KOPT-K1 (cell line): Measurements from ENCODE around the gene FOXO3.
A peak's percentile ranks its signal among the peaks of the same experiment; 100 is the strongest.
"Not testable (repeated sequence)": the region's sequence is repeated elsewhere in the genome, so short reads cannot be mapped to it uniquely, and the experiment has no call there.

Source experiments
- H3K27ac ChIP-seq: fragments of 200-600 bp; sonication (generic); 2 replicates; pipeline ENCODE4 v1.5.1; 2016; ENCODE audit warnings: antibody characterized with exemption, mild to moderate bottlenecking, low read depth, low read length; ENCODE audit not compliant: poor library complexity, severe bottlenecking
- H3K36me3 ChIP-seq: fragments of 200-600 bp; sonication (generic); 2 replicates; pipeline ENCODE4 v1.5.1; 2017; ENCODE audit warnings: antibody characterized with exemption, mild to moderate bottlenecking, low read length, moderate library complexity; ENCODE audit not compliant: insufficient read depth
- H3K9me3 ChIP-seq: fragments of 200-600 bp; sonication (generic); 2 replicates; pipeline ENCODE4 v1.5.1; 2017; ENCODE audit warnings: antibody characterized with exemption, low read length, mild to moderate bottlenecking; ENCODE audit not compliant: insufficient read depth, poor library complexity, severe bottlenecking

FOXO3 gene

GRCh38 chr6:108546079-108547049 lies 14.4 kb upstream of the FOXO3 start:
- Histone ChIP-seq H3K27ac (no peak overlapping the region), H3K36me3 (no peaks in the 10 kb centered on the region)

GRCh38 chr6:108549241-108549640 lies 11.5 kb upstream of the FOXO3 start:
- no peaks in the 10 kb centered on the region for H3K36me3 ChIP-seq
- H3K9me3 ChIP-seq, result no peaks in the 10 kb centered on the region
- no peak overlapping the region for H3K27ac ChIP-seq

More at GRCh38 chr6:108546079-108547049, 14.4 kb upstream of the FOXO3 start:
- no peaks in the 10 kb centered on the region for H3K9me3 ChIP-seq

- no peak overlapping the region for H3K27ac ChIP-seq
- no peaks in the 10 kb centered on the region for H3K9me3 ChIP-seq
Observed at GRCh38 chr6:108549741-108550140, 11.0 kb upstream of the FOXO3 start.

GRCh38 chr6:108550256-108550655 lies 10.5 kb upstream of the FOXO3 start:
- Histone ChIP-seq H3K36me3 (no peaks in the 10 kb centered on the region), H3K27ac (no peak overlapping the region), H3K9me3 (no peaks in the 10 kb centered on the region)

More at GRCh38 chr6:108549741-108550140, 11.0 kb upstream of the FOXO3 start:
- H3K36me3 ChIP-seq, result no peaks in the 10 kb centered on the region

GRCh38 chr6:108555399-108556052 lies 5.2 kb upstream of the FOXO3 start:
- Histone ChIP-seq H3K27ac (no peak overlapping the region), H3K9me3 (no peaks in the 10 kb centered on the region), H3K36me3 (no peaks in the 10 kb centered on the region)

GRCh38 chr6:108556250-108556649 lies 4.5 kb upstream of the FOXO3 start:
- Histone ChIP-seq H3K36me3 (no peaks in the 10 kb centered on the region), H3K9me3 (no peaks in the 10 kb centered on the region), H3K27ac (no peak overlapping the region)

GRCh38 chr6:108556866-108557493 lies 3.7 kb upstream of the FOXO3 start:
- Histone ChIP-seq H3K36me3 (no peaks in the 10 kb centered on the region; the same call in 1 of the 2 replicates), H3K27ac (peak overlapping the region; percentile 70), H3K9me3 (no peaks in the 10 kb centered on the region)

- H3K36me3 ChIP-seq, result no peaks in the 10 kb centered on the region; the same call in 1 of the 2 replicates
- peak overlapping the region; percentile 70 for H3K27ac ChIP-seq
- H3K9me3 ChIP-seq, result no peaks in the 10 kb centered on the region
Observed at GRCh38 chr6:108557494-108558371, 3.0 kb upstream of the FOXO3 start.

GRCh38 chr6:108558372-108559096 lies 2.2 kb upstream of the FOXO3 start:
- Histone ChIP-seq H3K27ac (peak overlapping the region; percentile 70), H3K36me3 (peaks cover 6% of the 10 kb centered on the region; the same call in 1 of the 2 replicates), H3K9me3 (no peaks in the 10 kb centered on the region)

GRCh38 chr6:108559097-108559883 lies 1.4 kb upstream of the FOXO3 start:
- Histone ChIP-seq H3K27ac (peak overlapping the region; percentile 70), H3K9me3 (no peaks in the 10 kb centered on the region), H3K36me3 (peaks cover 6% of the 10 kb centered on the region; the same call in 1 of the 2 replicates)

GRCh38 chr6:108559884-108560462 lies 744 bp upstream of the FOXO3 start:
- H3K27ac ChIP-seq, result peak overlapping the region; percentile 70
- peaks cover 6% of the 10 kb centered on the region; the same call in 1 of the 2 replicates for H3K36me3 ChIP-seq
- no peaks in the 10 kb centered on the region for H3K9me3 ChIP-seq

GRCh38 chr6:108561309-108561647 lies 561 bp downstream of the FOXO3 start:
- H3K27ac ChIP-seq, H3K36me3 ChIP-seq, H3K9me3 ChIP-seq: not testable (repeated sequence)
